Measurements from ENCODE around the gene PSKH1.
A peak's percentile ranks its signal among the peaks of the same experiment; 100 is the strongest.

Gene PSKH1

GRCh38 chr16:67892899-67893742 lies at the start of gene PSKH1:
TSS of gene PSKH1 (plus strand) at chr16:67893254. CDS start at chr16:67908750, 15,496 bp downstream.
- peak; percentile 95 for DNase-seq (ENCODE audit: low read depth)
- peak within 1 kb of the TSS; percentile 87 for H3K4me3 ChIP-seq (replicated peaks; ENCODE audit: low read depth, low read length)
- no peak for TF ChIP-seq CTCF (IDR thresholded peaks at IDR 0.05; ENCODE audit: low read length, missing control alignments)

DNA sequence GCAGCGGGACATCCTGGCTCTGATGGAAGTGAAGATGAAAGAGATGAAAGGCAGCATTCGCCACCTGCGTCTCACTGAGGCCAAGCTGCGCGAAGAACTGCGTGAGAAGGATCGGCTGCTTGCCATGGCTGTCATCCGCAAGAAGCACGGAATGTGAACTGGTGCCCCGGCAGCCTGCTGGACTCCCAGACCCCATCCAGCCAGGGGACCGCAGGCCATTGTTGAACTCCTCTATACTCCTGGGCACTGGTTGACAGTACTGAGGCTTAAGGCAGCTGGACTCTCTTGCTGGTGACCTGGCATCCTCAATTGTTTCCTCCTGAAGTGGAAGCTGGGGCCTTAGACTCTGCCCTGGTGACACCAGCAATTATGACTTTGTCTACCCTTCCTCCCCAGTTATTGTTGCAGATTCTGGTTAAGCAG lies 49.7 kb upstream of the PSKH1 start:
- no peak for TF ChIP-seq CTCF (IDR thresholded peaks at IDR 0.05; ENCODE audit: low read length, missing control alignments)
- DNase-seq (ENCODE audit: low read depth) = no peak
- H3K4me3 ChIP-seq (replicated peaks; ENCODE audit: low read depth, low read length) = peak overlapping the region; percentile 95

- DNase-seq (ENCODE audit: low read depth) = peak; percentile 33
- H3K4me3 ChIP-seq (replicated peaks; ENCODE audit: low read depth, low read length) = peak overlapping the region; percentile 3
- peak; percentile 6 for TF ChIP-seq CTCF (IDR thresholded peaks at IDR 0.05; ENCODE audit: low read length, missing control alignments)
Measured at GRCh38 chr16:67844497-67844896, 48.6 kb upstream of the PSKH1 start.

- H3K4me3 ChIP-seq (replicated peaks; ENCODE audit: low read depth, low read length) = peak overlapping the region; percentile 92
- DNase-seq (ENCODE audit: low read depth) = no peak
- no peak for TF ChIP-seq CTCF (IDR thresholded peaks at IDR 0.05; ENCODE audit: low read length, missing control alignments)
Measured at GRCh38 chr16:67845291-67846062, 47.6 kb upstream of the PSKH1 start.

DNA sequence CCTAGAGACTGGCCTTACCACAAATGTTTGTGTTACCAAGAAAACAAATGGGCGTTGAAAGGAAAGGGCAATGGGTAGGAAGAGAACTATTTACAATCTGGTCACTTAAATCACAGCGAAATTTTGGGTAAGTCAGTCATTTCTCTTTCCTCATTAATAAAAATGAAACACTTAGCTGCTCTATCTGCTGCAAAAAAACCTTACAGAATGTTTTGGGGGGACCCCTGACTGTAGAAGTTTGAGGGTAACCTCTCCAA lies 47.1 kb upstream of the PSKH1 start:
- H3K4me3 ChIP-seq (replicated peaks; ENCODE audit: low read depth, low read length) = peak overlapping the region; percentile 92
- no peak for TF ChIP-seq CTCF (IDR thresholded peaks at IDR 0.05; ENCODE audit: low read length, missing control alignments)
- DNase-seq (ENCODE audit: low read depth) = no peak

- TF ChIP-seq CTCF (IDR thresholded peaks at IDR 0.05; ENCODE audit: low read length, missing control alignments) = no peak
- H3K4me3 ChIP-seq (replicated peaks; ENCODE audit: low read depth, low read length) = peak within 1 kb of the TSS; percentile 92
Measured at GRCh38 chr16:67846320-67847063, 46.6 kb upstream of the PSKH1 start, which contains the start of gene NUTF2. TSS of gene NUTF2 (plus strand) at chr16:67846933. CDS start at chr16:67865131, 18,198 bp downstream.

More at GRCh38 chr16:67846320-67847063, 46.6 kb upstream of the PSKH1 start, which contains the start of gene NUTF2:
- peak; percentile 93 for DNase-seq (ENCODE audit: low read depth)

All from fibroblast of pulmonary artery (primary cell).